Measurements from ENCODE around the gene CBLC. TPM values are rescaled to one million over a fixed set of nuclear protein-coding genes. Genes with fewer than 3 reads are reported as not detected.

The CBLC gene
- total and polyA plus RNA-seq, 2 donors from 2014 or later: 8.2 to 11.5 TPM

- H3K9me3 ChIP-seq (ENCODE audit: control insufficient read depth in 2 of 3, insufficient read depth in 1 of 3, low read length in 3 of 3): no peaks in the 10 kb centered on the region
- no peaks in the 10 kb centered on the region for H3K27me3 ChIP-seq (ENCODE audit: control insufficient read depth, insufficient read depth, low read length)
- intact Hi-C loops (cut with DNase I): no loop called here
- DNase-seq (peak in 1 of 5 donors; percentile 80), FAIRE-seq (no peak)
- no peak for TF ChIP-seq CTCF (IDR thresholded peaks at IDR 0.05; ENCODE audit: borderline replicate concordance, extremely low read depth, insufficient read depth)
- peaks cover 0 to 43% (median 21%) of the 10 kb centered on the region in 3 donors for H3K4me1 ChIP-seq (ENCODE audit: control insufficient read depth in 2 of 3, insufficient read depth in 2 of 3, low read depth in 1 of 3, low read length in 3 of 3)
- H3K27ac ChIP-seq (ENCODE audit: low read depth in 2 of 2, low read length in 2 of 2): peak overlapping the region; percentile 51 to 93
- H3K36me3 ChIP-seq (ENCODE audit: control insufficient read depth in 2 of 3, insufficient read depth in 3 of 3, low read length in 3 of 3): peaks cover 0 to 23% (median 15%) of the 10 kb centered on the region in 3 donors
- no peak overlapping the region for H3K9ac ChIP-seq (ENCODE audit: low read length in 3 of 3)
- no peak overlapping the region for H3K4me3 ChIP-seq (ENCODE audit: low read length in 3 of 3)
These were observed 21.6 kb upstream of the CBLC start for GRCh38 chr19:44756089-44756562.

GRCh38 chr19:44757057-44757734 is 20.5 kb upstream of the CBLC start:
- Histone ChIP-seq H3K27me3 (ENCODE audit: control insufficient read depth, insufficient read depth, low read length) (no peaks in the 10 kb centered on the region), H3K4me1 (ENCODE audit: control insufficient read depth in 2 of 3, insufficient read depth in 2 of 3, low read depth in 1 of 3, low read length in 3 of 3) (peaks cover 0 to 40% (median 20%) of the 10 kb centered on the region in 3 donors), H3K9me3 (ENCODE audit: control insufficient read depth in 2 of 3, insufficient read depth in 1 of 3, low read length in 3 of 3) (no peaks in the 10 kb centered on the region), H3K36me3 (ENCODE audit: control insufficient read depth in 2 of 3, insufficient read depth in 3 of 3, low read length in 3 of 3) (peaks cover 0 to 21% (median 15%) of the 10 kb centered on the region in 3 donors), H3K27ac (ENCODE audit: low read depth in 2 of 2, low read length in 2 of 2) (peak overlapping the region; percentile 80 to 84), H3K4me3 (ENCODE audit: low read length in 3 of 3) (peak overlapping the region in 2 of 3 donors; percentile 12 to 39), H3K9ac (ENCODE audit: low read length in 3 of 3) (peak overlapping the region in 1 of 3 donors; percentile 26)
- intact Hi-C loops (cut with DNase I): no loop called here
- FAIRE-seq (no peak), DNase-seq (peak; percentile 63 to 93 (median 68))
- TF ChIP-seq CTCF (IDR thresholded peaks at IDR 0.05; ENCODE audit: borderline replicate concordance, extremely low read depth, insufficient read depth): no peak

GRCh38 chr19:44757735-44758505 is 19.8 kb upstream of the CBLC start:
- H3K4me3 ChIP-seq (ENCODE audit: low read length in 3 of 3): peak overlapping the region; percentile 11 to 42 (median 39)
- H3K27ac ChIP-seq (ENCODE audit: low read depth in 2 of 2, low read length in 2 of 2): peak overlapping the region; percentile 80 to 84
- H3K4me1 ChIP-seq (ENCODE audit: control insufficient read depth in 2 of 3, insufficient read depth in 2 of 3, low read depth in 1 of 3, low read length in 3 of 3): peaks cover 0 to 34% (median 13%) of the 10 kb centered on the region in 3 donors
- peaks cover 0 to 15% (median 8%) of the 10 kb centered on the region in 3 donors for H3K36me3 ChIP-seq (ENCODE audit: control insufficient read depth in 2 of 3, insufficient read depth in 3 of 3, low read length in 3 of 3)
- peak; percentile 73 to 93 (median 86) for DNase-seq
- peak overlapping the region in 2 of 3 donors; percentile 16 to 55 for H3K9ac ChIP-seq (ENCODE audit: low read length in 3 of 3)
- no peak for FAIRE-seq
- no peak for TF ChIP-seq CTCF (IDR thresholded peaks at IDR 0.05; ENCODE audit: borderline replicate concordance, extremely low read depth, insufficient read depth)
- H3K27me3 ChIP-seq (ENCODE audit: control insufficient read depth, insufficient read depth, low read length): no peaks in the 10 kb centered on the region
- H3K9me3 ChIP-seq (ENCODE audit: control insufficient read depth in 2 of 3, insufficient read depth in 1 of 3, low read length in 3 of 3): no peaks in the 10 kb centered on the region
- intact Hi-C loops (cut with DNase I): no loop called here
